GM19463 (cell line): ENCODE results near the gene ACTN1.
A peak's percentile ranks its signal among the peaks of the same experiment; 100 is the strongest.

Source experiments
- ATAC-seq: cut with Tn5 transposase; IDR thresholded peaks from one replicate; pipeline ENCODE4 v1.9.1; 2021; ENCODE audit warnings: mild to moderate bottlenecking, moderate library complexity; ENCODE audit not compliant: unreplicated experiment

The ACTN1 gene

GRCh38 chr14:68840454-68840853 is 138.6 kb downstream of the ACTN1 start:
- ATAC-seq: peak; percentile 54

DNA sequence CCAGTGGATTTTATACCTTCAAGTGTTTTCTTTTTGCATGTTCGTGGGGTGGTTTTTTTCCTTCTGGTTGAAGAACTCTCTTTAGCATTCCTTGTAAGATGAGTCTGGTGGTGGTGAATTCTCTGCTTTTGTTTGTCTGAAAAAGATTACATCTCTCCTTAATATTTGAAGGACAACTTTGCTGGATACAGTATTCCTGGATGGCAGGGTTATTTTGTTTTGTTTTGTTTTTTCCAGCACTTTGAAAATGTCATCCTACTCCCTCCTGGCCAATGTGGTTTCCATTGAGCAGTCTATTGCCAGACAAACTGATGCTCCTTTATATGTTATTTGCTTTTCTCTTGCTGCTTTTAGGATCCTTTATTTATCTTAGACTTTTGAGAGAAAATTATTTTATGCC is 143.0 kb downstream of the ACTN1 start:
- ATAC-seq: no peak

GRCh38 chr14:68834816-68835215 is 144.3 kb downstream of the ACTN1 start:
- ATAC-seq: no peak

DNA sequence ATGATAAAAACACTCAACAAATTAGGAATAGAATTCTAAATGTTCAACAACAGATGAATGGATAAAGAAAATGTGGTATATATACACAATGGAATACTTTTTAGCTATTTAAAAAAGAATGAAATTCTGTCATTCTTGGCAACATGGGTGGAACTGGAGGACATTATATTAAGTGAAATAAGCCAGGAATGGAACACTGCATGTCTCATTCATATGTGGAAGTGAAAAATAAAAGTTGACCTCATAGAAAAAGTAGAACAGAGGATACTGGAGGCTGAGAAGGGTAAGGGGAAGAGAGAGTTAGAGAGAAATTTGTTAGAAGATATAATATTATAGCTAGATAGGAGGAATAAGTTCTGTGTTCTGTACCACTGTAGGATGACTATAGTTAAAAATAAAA is 150.4 kb downstream of the ACTN1 start:
- no peak for ATAC-seq

GRCh38 chr14:68825729-68826128 is 153.4 kb downstream of the ACTN1 start:
- ATAC-seq: no peak

- ATAC-seq: no peak
Measured at GRCh38 chr14:68824517-68825347, 154.4 kb downstream of the ACTN1 start.

- no peak for ATAC-seq
Measured at GRCh38 chr14:68824207-68824516, 154.9 kb downstream of the ACTN1 start.
